Uterus (tissue), 4 donors: ENCODE data around the gene DUSP1. TPM values are rescaled to one million over a fixed set of nuclear protein-coding genes. Genes with fewer than 3 reads are reported as not detected.
A peak's percentile ranks its signal among the peaks of the same experiment; 100 is the strongest.

Experiments used
- DNase-seq, 2 donors: peaks; one replicate each; pipeline ENCODE4 v3.0.0-alpha.2; 2019 to 2020
- H3K27ac ChIP-seq, 2 donors: fragments of 200-600 bp; sonication (generic); 1 replicate in 1 of 2; 2 replicates in 1 of 2; pipeline ENCODE4 v1.5.1; 2016 to 2018
- H3K27me3 ChIP-seq, 2 donors: fragments of 200-600 bp; sonication (generic); one replicate each; pipeline ENCODE4 v1.5.1; 2018 to 2019; ENCODE audit warnings: control low read depth in 1 of 2
- H3K36me3 ChIP-seq, 2 donors: fragments of 200-600 bp; sonication (generic); one replicate each; pipeline ENCODE4 v1.5.1; 2019; ENCODE audit warnings: control low read depth in 1 of 2
- H3K4me1 ChIP-seq, 2 donors: fragments of 200-600 bp; sonication (generic); one replicate each; pipeline ENCODE4 v1.5.1; 2018 to 2019; ENCODE audit warnings: control low read depth in 1 of 2
- H3K4me3 ChIP-seq, 2 donors: fragments of 200-600 bp; sonication (generic); 1 replicate in 1 of 2; 2 replicates in 1 of 2; pipeline ENCODE4 v1.5.1; 2018 to 2019; ENCODE audit warnings: mild to moderate bottlenecking in 1 of 2
- H3K9me3 ChIP-seq, 2 donors: fragments of 200-600 bp; sonication (generic); one replicate each; pipeline ENCODE4 v1.5.1; 2019; ENCODE audit warnings: control low read depth in 1 of 2
- POLR2A ChIP-seq, 2 donors: fragments of 450-650 bp; IDR thresholded peaks; one replicate each; pipeline ENCODE4 v1.6.1; 2016; ENCODE audit warnings: antibody characterized with exemption in 2 of 2, mild to moderate bottlenecking in 1 of 2, moderate library complexity in 1 of 2
- intact Hi-C: fragments of 100-400 bp; cut with DNase I; formaldehyde crosslinking; loops from one replicate; pipeline ENCODE4 v1.15.1; 2023; ENCODE audit warnings: low total_unique reads
- total RNA-seq, 4 donors: library from RNA; depleted of rRNA in 3 of 4; stranded (reverse); fragments of >200 nt in 3 of 4; gene quantifications; one replicate each; pipeline versions ENCODE4 v1.1.0 to v1.2.4, GENCODE V29; 2014 to 2023
- TF ChIP-seq, protein P1 (sequence below), 4 experiments: fragments of 200-600 bp in 2 of 4; fragments of 450-650 bp in 2 of 4; sonication (generic) in 2 of 4; IDR thresholded peaks; one replicate each; pipeline ENCODE4 v1.5.1; 2016 to 2019; ENCODE audit warnings: antibody characterized with exemption in 4 of 4, mild to moderate bottlenecking in 2 of 4, moderate library complexity in 1 of 4
- donor health status: DM: yes; HTN: yes; CAD: no.

The DUSP1 gene
- total RNA-seq, 4 donors from 2014 or later: 189 to 2,046 (median 515) TPM

- Histone ChIP-seq H3K4me3 (no peak overlapping the region), H3K4me1 (no peaks in the 10 kb centered on the region), H3K36me3 (no peaks in the 10 kb centered on the region), H3K9me3 (no peaks in the 10 kb centered on the region), H3K27ac (peak overlapping the region; percentile 92 to 97), H3K27me3 (no peaks in the 10 kb centered on the region)
- TF ChIP-seq POLR2A (IDR thresholded peaks at IDR 0.05): no peak
- TF ChIP-seq, protein P1, sequence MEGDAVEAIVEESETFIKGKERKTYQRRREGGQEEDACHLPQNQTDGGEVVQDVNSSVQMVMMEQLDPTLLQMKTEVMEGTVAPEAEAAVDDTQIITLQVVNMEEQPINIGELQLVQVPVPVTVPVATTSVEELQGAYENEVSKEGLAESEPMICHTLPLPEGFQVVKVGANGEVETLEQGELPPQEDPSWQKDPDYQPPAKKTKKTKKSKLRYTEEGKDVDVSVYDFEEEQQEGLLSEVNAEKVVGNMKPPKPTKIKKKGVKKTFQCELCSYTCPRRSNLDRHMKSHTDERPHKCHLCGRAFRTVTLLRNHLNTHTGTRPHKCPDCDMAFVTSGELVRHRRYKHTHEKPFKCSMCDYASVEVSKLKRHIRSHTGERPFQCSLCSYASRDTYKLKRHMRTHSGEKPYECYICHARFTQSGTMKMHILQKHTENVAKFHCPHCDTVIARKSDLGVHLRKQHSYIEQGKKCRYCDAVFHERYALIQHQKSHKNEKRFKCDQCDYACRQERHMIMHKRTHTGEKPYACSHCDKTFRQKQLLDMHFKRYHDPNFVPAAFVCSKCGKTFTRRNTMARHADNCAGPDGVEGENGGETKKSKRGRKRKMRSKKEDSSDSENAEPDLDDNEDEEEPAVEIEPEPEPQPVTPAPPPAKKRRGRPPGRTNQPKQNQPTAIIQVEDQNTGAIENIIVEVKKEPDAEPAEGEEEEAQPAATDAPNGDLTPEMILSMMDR (IDR thresholded peaks at IDR 0.05): no peak
- DNase-seq: no peak
- intact Hi-C loops: no loop called here
Observed at GRCh38 chr5:172802112-172802511, 31.1 kb upstream of the DUSP1 start.

DNA sequence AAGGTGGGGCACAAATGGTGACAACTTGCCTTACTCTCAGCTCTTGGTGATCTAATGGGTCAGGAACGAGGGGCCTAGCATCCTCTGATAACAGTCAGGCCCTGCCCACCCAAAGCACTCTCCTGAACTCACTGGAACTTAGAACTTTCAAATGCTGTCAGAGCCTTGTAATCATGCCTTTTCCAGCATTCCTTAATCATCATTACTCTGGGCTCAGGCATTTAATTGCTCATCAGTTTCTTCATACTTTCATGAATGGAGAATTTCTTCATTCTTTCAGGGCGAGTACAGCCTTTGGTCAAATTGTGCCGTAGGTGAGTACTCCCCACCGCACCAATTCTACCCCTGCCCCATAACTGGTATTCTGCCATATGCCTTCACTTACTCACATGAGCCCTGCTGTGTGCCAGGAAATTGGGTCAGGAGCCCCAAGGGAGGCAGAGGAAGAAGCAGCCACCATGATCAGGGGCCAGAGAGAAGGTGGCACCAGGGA lies 30.2 kb upstream of the DUSP1 start:
- TF ChIP-seq, protein P1 (IDR thresholded peaks at IDR 0.05): no peak
- TF ChIP-seq POLR2A (IDR thresholded peaks at IDR 0.05): no peak
- H3K36me3 ChIP-seq: no peaks in the 10 kb centered on the region
- H3K4me3 ChIP-seq: no peak overlapping the region
- no peaks in the 10 kb centered on the region for H3K27me3 ChIP-seq
- H3K9me3 ChIP-seq: no peaks in the 10 kb centered on the region
- no peaks in the 10 kb centered on the region for H3K4me1 ChIP-seq
- DNase-seq: no peak
- intact Hi-C loops: no loop called here
- H3K27ac ChIP-seq: peak overlapping the region; percentile 92 to 97

- H3K9me3 ChIP-seq: no peaks in the 10 kb centered on the region
- H3K36me3 ChIP-seq: no peaks in the 10 kb centered on the region
- no peaks in the 10 kb centered on the region for H3K4me1 ChIP-seq
- peak overlapping the region; percentile 92 to 97 for H3K27ac ChIP-seq
- peak; percentile 44 to 64 for DNase-seq
- H3K27me3 ChIP-seq: no peaks in the 10 kb centered on the region
- no peak overlapping the region for H3K4me3 ChIP-seq
- intact Hi-C loops: no loop called here
- TF ChIP-seq, protein P1 (IDR thresholded peaks at IDR 0.05): no peak
- TF ChIP-seq POLR2A (IDR thresholded peaks at IDR 0.05): no peak
Observed at GRCh38 chr5:172800088-172800551, 29.1 kb upstream of the DUSP1 start.

- intact Hi-C loops: no loop called here
Observed at GRCh38 chr5:172799416-172799815, 28.4 kb upstream of the DUSP1 start.

More at GRCh38 chr5:172799416-172799815, 28.4 kb upstream of the DUSP1 start:
- Histone ChIP-seq H3K4me3 (no peak overlapping the region), H3K9me3 (no peaks in the 10 kb centered on the region), H3K36me3 (no peaks in the 10 kb centered on the region), H3K4me1 (peaks cover 2 to 3% of the 10 kb centered on the region in 2 donors), H3K27me3 (no peaks in the 10 kb centered on the region), H3K27ac (peak overlapping the region; percentile 92 to 97)
- no peak for TF ChIP-seq POLR2A (IDR thresholded peaks at IDR 0.05)
- TF ChIP-seq, protein P1 (IDR thresholded peaks at IDR 0.05): no peak
- DNase-seq: no peak
